GM12878 (cell line): Measurements from ENCODE around the gene WDFY4.

Experiments used
- POLR2A ChIP-seq: IDR thresholded peaks from 2 replicates; pipeline ENCODE4 v1.6.1; 2011; ENCODE audit warnings: low read depth, mild to moderate bottlenecking, low read length
- RFX5 ChIP-seq: IDR thresholded peaks from 2 replicates; pipeline ENCODE4 v1.6.1; 2011; ENCODE audit warnings: low read depth, low read length, improper control_type of control experiment

GRCh38 chr10:48818861-48819520, 134.3 kb downstream of the WDFY4 start:
- no peak for TF ChIP-seq RFX5
- no peak for TF ChIP-seq POLR2A
